Measurements from ENCODE around the gene KCNMA1.
"Not testable (repeated sequence)": the region's sequence is repeated elsewhere in the genome, so short reads cannot be mapped to it uniquely, and the experiment has no call there.

The KCNMA1 gene

GRCh38 chr10:77577666-77578229 is 59.9 kb downstream of the KCNMA1 start:
- H3K36me3 ChIP-seq (ENCODE audit: control insufficient read depth, insufficient read depth, low read length) = no peaks in the 10 kb centered on the region
- H3K4me3 ChIP-seq (replicated peaks; ENCODE audit: low read depth, low read length) = no peak overlapping the region
- no peaks in the 10 kb centered on the region for H3K27me3 ChIP-seq (replicated peaks; ENCODE audit: control insufficient read depth, insufficient read depth, low read length)
- DNase-seq (ENCODE audit: extremely low read depth, insufficient read length) = no peak
- TF ChIP-seq CTCF (IDR thresholded peaks at IDR 0.05; ENCODE audit: insufficient read depth, low read length, poor library complexity, severe bottlenecking) = no peak

- no peak overlapping the region for H3K4me3 ChIP-seq (replicated peaks; ENCODE audit: low read depth, low read length)
- DNase-seq (ENCODE audit: extremely low read depth, insufficient read length) = no peak
- no peak for TF ChIP-seq CTCF (IDR thresholded peaks at IDR 0.05; ENCODE audit: insufficient read depth, low read length, poor library complexity, severe bottlenecking)
- no peaks in the 10 kb centered on the region for H3K27me3 ChIP-seq (replicated peaks; ENCODE audit: control insufficient read depth, insufficient read depth, low read length)
- no peaks in the 10 kb centered on the region for H3K36me3 ChIP-seq (ENCODE audit: control insufficient read depth, insufficient read depth, low read length)
Observed at GRCh38 chr10:77576444-77577032, 61.1 kb downstream of the KCNMA1 start.

GRCh38 chr10:77576007-77576367 is 61.6 kb downstream of the KCNMA1 start:
- Histone ChIP-seq H3K36me3 (ENCODE audit: control insufficient read depth, insufficient read depth, low read length) (no peaks in the 10 kb centered on the region), H3K4me3 (replicated peaks; ENCODE audit: low read depth, low read length) (no peak overlapping the region), H3K27me3 (replicated peaks; ENCODE audit: control insufficient read depth, insufficient read depth, low read length) (no peaks in the 10 kb centered on the region)
- no peak for TF ChIP-seq CTCF (IDR thresholded peaks at IDR 0.05; ENCODE audit: insufficient read depth, low read length, poor library complexity, severe bottlenecking)
- DNase-seq (ENCODE audit: extremely low read depth, insufficient read length) = no peak

GRCh38 chr10:77575271-77576006 is 62.2 kb downstream of the KCNMA1 start:
- no peak for DNase-seq (ENCODE audit: extremely low read depth, insufficient read length)
- Histone ChIP-seq H3K27me3 (replicated peaks; ENCODE audit: control insufficient read depth, insufficient read depth, low read length) (no peaks in the 10 kb centered on the region), H3K36me3 (ENCODE audit: control insufficient read depth, insufficient read depth, low read length) (no peaks in the 10 kb centered on the region), H3K4me3 (replicated peaks; ENCODE audit: low read depth, low read length) (no peak overlapping the region)
- no peak for TF ChIP-seq CTCF (IDR thresholded peaks at IDR 0.05; ENCODE audit: insufficient read depth, low read length, poor library complexity, severe bottlenecking)

- H3K27me3 ChIP-seq (replicated peaks; ENCODE audit: control insufficient read depth, insufficient read depth, low read length) = no peaks in the 10 kb centered on the region
- no peaks in the 10 kb centered on the region for H3K36me3 ChIP-seq (ENCODE audit: control insufficient read depth, insufficient read depth, low read length)
- TF ChIP-seq CTCF (IDR thresholded peaks at IDR 0.05; ENCODE audit: insufficient read depth, low read length, poor library complexity, severe bottlenecking) = no peak
- no peak for DNase-seq (ENCODE audit: extremely low read depth, insufficient read length)
- no peak overlapping the region for H3K4me3 ChIP-seq (replicated peaks; ENCODE audit: low read depth, low read length)
Observed at GRCh38 chr10:77574438-77574837, 63.2 kb downstream of the KCNMA1 start.

GRCh38 chr10:77572520-77572919 is 65.1 kb downstream of the KCNMA1 start:
- not testable (repeated sequence) for DNase-seq (ENCODE audit: extremely low read depth, insufficient read length); H3K27me3 ChIP-seq (replicated peaks; ENCODE audit: control insufficient read depth, insufficient read depth, low read length); H3K36me3 ChIP-seq (ENCODE audit: control insufficient read depth, insufficient read depth, low read length); H3K4me3 ChIP-seq (replicated peaks; ENCODE audit: low read depth, low read length)
